WERI-Rb-1 (cell line): ENCODE results near the gene PDZRN4.

Source experiments
- DNase-seq: peaks from one replicate; pipeline ENCODE4 v3.0.0-alpha.2; 2020
- H3K27ac ChIP-seq: fragments of 250-450 bp; sonication (Bioruptor Pico); 2 replicates; pipeline ENCODE4 v1.5.1; 2020; ENCODE audit warnings: mild to moderate bottlenecking, moderate library complexity
- H3K27me3 ChIP-seq: fragments of 250-450 bp; sonication (Bioruptor Pico); 2 replicates; pipeline ENCODE4 v1.5.1; 2021; ENCODE audit warnings: mild to moderate bottlenecking, low read depth, moderate library complexity; ENCODE audit not compliant: insufficient read depth, severe bottlenecking
- H3K36me3 ChIP-seq: fragments of 250-450 bp; sonication (Bioruptor Pico); 2 replicates; pipeline ENCODE4 v1.5.1; 2020; ENCODE audit warnings: mild to moderate bottlenecking, moderate library complexity
- H3K4me3 ChIP-seq: 2 replicates; pipeline ENCODE4 v1.5.1; 2011; ENCODE audit warnings: low read depth, mild to moderate bottlenecking, control low read depth, low read length
- H3K9me3 ChIP-seq: fragments of 250-450 bp; sonication (Bioruptor Pico); 2 replicates; pipeline ENCODE4 v1.5.1; 2021; ENCODE audit warnings: mild to moderate bottlenecking, moderate library complexity; ENCODE audit not compliant: severe bottlenecking
- TF ChIP-seq, protein P1 (sequence below): IDR thresholded peaks from 2 replicates; pipeline ENCODE4 v1.5.1; 2011; ENCODE audit warnings: low read depth, mild to moderate bottlenecking, control low read depth, inconsistent platforms, low read length

The PDZRN4 gene

DNA sequence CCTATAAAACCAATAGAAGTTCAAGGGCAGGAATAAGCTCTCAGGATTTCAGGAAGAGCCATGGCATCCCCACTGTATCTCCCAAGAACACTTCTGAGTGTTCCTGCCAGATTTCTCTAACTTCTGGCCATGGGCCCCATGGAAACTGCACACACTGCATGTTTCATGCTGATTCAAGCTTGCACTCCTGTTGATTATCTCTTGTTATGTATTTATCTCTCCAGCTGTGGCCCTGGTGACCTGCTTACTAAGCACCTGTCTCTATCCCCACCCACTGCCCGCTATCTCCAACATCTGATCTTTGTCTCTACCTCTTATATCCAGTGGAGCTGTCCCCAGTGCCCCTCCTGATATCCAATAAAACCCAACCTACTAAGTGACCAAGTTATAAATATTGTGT, 285.3 kb downstream of the PDZRN4 start:
- no peaks in the 10 kb centered on the region for H3K27me3 ChIP-seq
- no peaks in the 10 kb centered on the region for H3K36me3 ChIP-seq
- no peaks in the 10 kb centered on the region for H3K9me3 ChIP-seq
- TF ChIP-seq, protein P1, sequence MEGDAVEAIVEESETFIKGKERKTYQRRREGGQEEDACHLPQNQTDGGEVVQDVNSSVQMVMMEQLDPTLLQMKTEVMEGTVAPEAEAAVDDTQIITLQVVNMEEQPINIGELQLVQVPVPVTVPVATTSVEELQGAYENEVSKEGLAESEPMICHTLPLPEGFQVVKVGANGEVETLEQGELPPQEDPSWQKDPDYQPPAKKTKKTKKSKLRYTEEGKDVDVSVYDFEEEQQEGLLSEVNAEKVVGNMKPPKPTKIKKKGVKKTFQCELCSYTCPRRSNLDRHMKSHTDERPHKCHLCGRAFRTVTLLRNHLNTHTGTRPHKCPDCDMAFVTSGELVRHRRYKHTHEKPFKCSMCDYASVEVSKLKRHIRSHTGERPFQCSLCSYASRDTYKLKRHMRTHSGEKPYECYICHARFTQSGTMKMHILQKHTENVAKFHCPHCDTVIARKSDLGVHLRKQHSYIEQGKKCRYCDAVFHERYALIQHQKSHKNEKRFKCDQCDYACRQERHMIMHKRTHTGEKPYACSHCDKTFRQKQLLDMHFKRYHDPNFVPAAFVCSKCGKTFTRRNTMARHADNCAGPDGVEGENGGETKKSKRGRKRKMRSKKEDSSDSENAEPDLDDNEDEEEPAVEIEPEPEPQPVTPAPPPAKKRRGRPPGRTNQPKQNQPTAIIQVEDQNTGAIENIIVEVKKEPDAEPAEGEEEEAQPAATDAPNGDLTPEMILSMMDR = no peak
- H3K27ac ChIP-seq = no peak overlapping the region
- DNase-seq = no peak
- H3K4me3 ChIP-seq = no peak overlapping the region

- H3K27me3 ChIP-seq = no peaks in the 10 kb centered on the region
- DNase-seq = no peak
- H3K9me3 ChIP-seq = no peaks in the 10 kb centered on the region
- H3K4me3 ChIP-seq = no peak overlapping the region
- H3K36me3 ChIP-seq = no peaks in the 10 kb centered on the region
- H3K27ac ChIP-seq = no peak overlapping the region
- TF ChIP-seq, protein P1 = no peak
Observed at GRCh38 chr12:41474001-41474400, 285.9 kb downstream of the PDZRN4 start.

GRCh38 chr12:41476499-41477439, 288.6 kb downstream of the PDZRN4 start:
- Histone ChIP-seq H3K27ac (no peak overlapping the region), H3K4me3 (no peak overlapping the region), H3K27me3 (no peaks in the 10 kb centered on the region), H3K36me3 (no peaks in the 10 kb centered on the region), H3K9me3 (no peaks in the 10 kb centered on the region)
- TF ChIP-seq, protein P1 = no peak
- no peak for DNase-seq

- no peaks in the 10 kb centered on the region for H3K27me3 ChIP-seq
- H3K4me3 ChIP-seq = no peak overlapping the region
- H3K27ac ChIP-seq = no peak overlapping the region
- H3K36me3 ChIP-seq = no peaks in the 10 kb centered on the region
- TF ChIP-seq, protein P1 = no peak
- no peak for DNase-seq
- no peaks in the 10 kb centered on the region for H3K9me3 ChIP-seq
Observed at GRCh38 chr12:41479426-41479825, 291.3 kb downstream of the PDZRN4 start.

DNA sequence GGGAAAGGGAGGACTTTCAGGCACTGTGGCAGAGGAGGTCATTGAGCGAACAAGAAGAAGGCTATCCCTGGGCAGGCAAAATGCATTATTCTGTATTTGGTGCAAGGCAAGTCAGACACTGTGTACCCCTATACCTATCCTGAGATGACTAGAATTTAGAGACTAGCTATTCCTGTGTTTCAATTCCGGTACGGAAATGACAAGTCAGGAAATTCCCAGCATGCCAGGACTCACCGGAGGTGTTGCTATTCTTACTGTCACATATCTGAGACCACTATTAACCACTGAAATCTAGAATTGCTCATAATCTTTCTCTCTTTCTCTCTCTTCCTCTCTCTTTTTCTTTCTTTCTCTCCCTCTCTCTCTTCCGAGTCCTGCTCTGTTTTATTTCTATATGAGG, 297.1 kb downstream of the PDZRN4 start:
- H3K27me3 ChIP-seq = no peaks in the 10 kb centered on the region
- TF ChIP-seq, protein P1 = no peak
- H3K9me3 ChIP-seq = no peaks in the 10 kb centered on the region
- H3K4me3 ChIP-seq = no peak overlapping the region
- H3K36me3 ChIP-seq = no peaks in the 10 kb centered on the region
- H3K27ac ChIP-seq = no peak overlapping the region
- no peak for DNase-seq
